Dermis blood vessel endothelial cell (primary cell): ENCODE data around the gene ARHGAP26. TPM values are rescaled to one million over a fixed set of nuclear protein-coding genes. Genes with fewer than 3 reads are reported as not detected.
"Not testable (repeated sequence)": the region's sequence is repeated elsewhere in the genome, so short reads cannot be mapped to it uniquely, and the experiment has no call there.

Experiments
- DNase-seq: peaks from one replicate; pipeline ENCODE4 v3.0.0; 2010
- total RNA-seq: library from RNA; depleted of rRNA; stranded (reverse); fragments of >200 nt; gene quantifications from 2 replicates; pipeline ENCODE4 v1.2.3, GENCODE V29; 2014

ARHGAP26 gene
- total RNA-seq, 1 donor from 2014 or later, result 51.7 TPM

GRCh38 chr5:142965258-142966120 is 195.3 kb downstream of the ARHGAP26 start:
- DNase-seq, result peak; percentile 22

DNA sequence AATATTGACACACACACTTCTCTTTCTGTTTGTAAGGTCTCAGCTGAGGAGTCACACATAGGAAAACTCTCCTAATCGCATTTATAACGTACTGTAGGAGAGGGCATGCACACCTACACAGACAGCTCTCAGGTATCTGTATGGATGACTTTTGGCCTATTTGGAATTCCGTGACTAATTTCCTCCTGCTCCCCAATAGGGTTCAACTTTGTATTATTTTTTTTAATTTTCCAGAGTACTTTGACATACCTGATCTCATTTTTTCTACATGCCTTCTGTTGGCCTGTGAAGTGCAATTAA is 195.9 kb downstream of the ARHGAP26 start:
- DNase-seq, result no peak

GRCh38 chr5:142969186-142969585 is 199.0 kb downstream of the ARHGAP26 start:
- DNase-seq, result no peak

- no peak for DNase-seq
Observed at GRCh38 chr5:142969624-142970439, 199.7 kb downstream of the ARHGAP26 start.

- DNase-seq, result no peak
Observed at GRCh38 chr5:142970440-142971030, 200.4 kb downstream of the ARHGAP26 start.

DNA sequence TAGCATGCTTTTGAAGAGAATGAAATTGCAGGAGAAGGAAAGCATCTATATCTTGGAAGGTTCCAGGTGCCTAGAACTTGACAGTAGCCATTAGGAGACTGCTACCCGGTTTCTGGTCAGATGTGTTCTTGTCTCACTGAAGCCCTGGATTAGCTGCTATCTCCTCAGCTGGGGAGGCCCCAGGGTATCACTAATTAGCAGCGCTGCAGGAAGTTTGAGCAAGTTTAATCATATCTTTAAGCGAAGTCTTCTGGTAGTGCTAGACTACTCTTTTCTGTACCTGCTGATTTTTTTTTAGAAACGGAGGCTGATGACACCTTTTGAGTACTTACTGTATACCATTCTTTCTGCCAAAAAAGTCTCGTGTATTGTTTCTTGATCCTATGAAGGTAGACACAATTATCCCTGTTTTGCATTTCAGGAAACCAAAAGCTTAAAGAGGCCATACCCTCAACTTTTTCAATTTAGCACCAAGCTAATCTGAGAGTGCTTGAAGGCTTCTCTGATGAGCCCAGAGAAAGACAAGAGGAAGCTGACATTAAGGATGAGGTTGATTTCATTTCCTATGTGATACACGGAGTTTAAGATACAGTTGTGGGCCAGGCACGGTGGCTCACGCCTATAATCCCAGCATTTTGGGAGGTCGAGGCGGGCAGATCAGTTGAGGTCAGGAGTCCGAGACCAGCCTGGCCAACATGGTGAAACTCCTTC is 201.3 kb downstream of the ARHGAP26 start:
- no peak for DNase-seq

DNA sequence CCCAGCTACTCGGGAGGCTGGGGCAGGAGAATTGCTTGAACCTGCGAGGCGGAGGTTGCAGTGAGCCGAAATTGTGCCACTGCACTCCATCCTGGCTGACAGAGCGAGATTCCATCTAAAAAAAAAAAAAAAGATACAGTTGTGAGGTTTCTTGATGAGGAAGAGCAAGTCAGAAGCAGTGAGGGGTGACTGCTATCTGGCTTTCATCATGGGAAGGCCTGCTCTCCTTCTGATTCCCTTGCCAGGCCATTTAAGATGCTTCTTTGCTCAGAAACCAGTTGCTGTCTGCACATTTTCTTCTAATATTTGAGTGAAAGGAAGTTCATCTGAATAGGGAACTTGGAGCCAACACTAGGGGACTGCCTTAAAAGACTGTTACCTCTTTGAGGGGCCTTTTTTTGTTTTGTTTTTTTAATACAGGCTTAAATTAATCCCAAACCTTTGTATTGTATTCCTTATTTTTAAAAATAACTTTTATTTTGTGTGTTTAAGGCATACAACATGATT is 201.9 kb downstream of the ARHGAP26 start:
- DNase-seq, result no peak

DNA sequence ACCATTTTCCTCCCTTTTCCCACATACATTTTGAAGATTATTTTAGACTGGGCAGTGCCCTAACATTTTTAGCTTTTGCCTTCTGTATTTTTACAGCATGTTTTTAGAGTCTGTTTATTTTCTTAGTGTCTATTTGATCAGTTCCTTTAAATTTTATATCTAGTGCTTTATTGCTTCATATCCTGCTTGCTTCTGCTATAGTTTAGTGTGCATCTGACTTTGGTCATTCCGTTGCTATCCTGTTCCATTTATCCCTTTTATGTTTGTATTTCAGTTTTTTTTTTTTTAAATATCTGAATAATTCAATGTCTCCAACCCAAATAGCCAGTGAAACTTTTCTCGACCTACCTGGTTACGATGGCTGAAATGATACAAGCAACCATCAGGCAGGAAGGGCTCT is 203.8 kb downstream of the ARHGAP26 start:
- DNase-seq, result no peak

- DNase-seq, result no peak
Observed at GRCh38 chr5:142974409-142974808, 204.2 kb downstream of the ARHGAP26 start.

- DNase-seq, result no peak
Observed at GRCh38 chr5:142976861-142977260, 206.7 kb downstream of the ARHGAP26 start.

GRCh38 chr5:142977363-142978051 is 207.3 kb downstream of the ARHGAP26 start:
- peak; percentile 68 for DNase-seq

- no peak for DNase-seq
Observed at GRCh38 chr5:142978252-142978651, 208.1 kb downstream of the ARHGAP26 start.

- DNase-seq, result peak; percentile 51
Observed at GRCh38 chr5:142978726-142979125, 208.5 kb downstream of the ARHGAP26 start.

GRCh38 chr5:142979636-142980035 is 209.5 kb downstream of the ARHGAP26 start:
- DNase-seq, result peak; percentile 26

DNA sequence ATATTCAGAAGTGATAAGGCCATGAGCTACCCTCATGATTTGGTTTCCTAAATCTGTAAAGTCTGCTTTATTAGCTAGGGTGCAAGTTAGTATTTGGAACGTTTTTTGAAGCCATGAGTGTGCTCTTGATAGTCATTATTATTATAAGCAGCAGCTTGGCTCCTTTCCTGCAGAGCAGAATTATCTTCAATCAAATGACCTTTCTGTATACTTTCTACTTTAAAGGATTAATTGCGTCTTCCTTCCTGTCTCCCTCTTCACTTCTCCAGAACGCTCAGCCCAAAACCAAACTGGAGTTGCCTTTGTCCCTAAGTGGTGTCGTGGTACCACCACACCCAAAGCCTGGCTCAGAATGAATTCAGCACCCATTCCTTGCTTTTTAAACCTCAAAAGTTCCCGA is 211.3 kb downstream of the ARHGAP26 start:
- no peak for DNase-seq

DNA sequence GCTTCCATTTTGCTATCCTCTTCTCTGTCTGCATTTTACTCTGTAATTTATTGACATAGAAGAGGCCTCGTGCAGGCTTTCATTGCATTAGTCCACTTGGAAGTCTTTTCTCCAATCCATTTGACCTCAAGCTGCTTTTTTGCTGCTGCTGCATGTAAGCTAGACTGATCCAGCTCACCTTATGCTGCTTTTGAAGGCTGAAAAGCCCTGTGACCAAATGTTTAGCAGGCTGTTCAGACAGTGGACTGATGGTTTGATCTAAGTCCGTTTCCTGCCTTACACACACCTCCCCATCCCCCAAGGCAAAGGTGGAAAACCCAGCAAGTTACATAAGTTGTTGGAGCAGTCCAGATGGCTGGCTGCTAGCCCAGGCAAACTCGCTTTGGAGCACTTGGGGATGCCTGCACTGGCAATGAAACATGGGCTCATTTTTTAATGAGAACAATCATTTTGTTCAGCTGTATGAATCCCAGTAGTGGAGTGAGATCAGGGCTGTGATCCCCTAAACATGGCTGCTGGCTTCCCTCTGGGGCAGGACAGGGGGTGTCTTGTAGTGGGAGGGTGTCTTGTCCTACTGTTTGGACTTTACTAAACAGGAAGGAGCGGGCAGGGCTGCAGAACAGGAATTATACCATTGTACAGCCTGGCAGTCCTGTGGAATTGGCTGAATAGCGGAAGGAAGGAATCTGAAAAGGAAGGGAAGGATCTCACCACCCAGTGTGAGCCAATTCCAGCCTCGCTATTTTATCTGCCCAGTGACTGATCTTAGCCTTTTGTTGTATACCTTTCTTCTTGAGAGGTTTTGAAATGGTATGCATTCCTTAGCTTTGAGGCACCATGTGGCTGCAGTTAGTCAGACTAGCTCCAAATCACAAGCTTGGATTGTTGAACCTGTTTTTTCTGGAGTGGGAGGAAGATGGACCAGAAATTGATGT is 212.0 kb downstream of the ARHGAP26 start:
- peak; percentile 72 for DNase-seq

GRCh38 chr5:142982821-142983200 is 212.6 kb downstream of the ARHGAP26 start:
- peak; percentile 51 for DNase-seq

- peak; percentile 19 for DNase-seq
Observed at GRCh38 chr5:142984011-142984410, 213.8 kb downstream of the ARHGAP26 start.

GRCh38 chr5:142984525-142984924 is 214.3 kb downstream of the ARHGAP26 start:
- DNase-seq, result no peak

- not testable (repeated sequence) for DNase-seq
Observed at GRCh38 chr5:142989270-142989669, 219.1 kb downstream of the ARHGAP26 start.

GRCh38 chr5:142990073-142990472 is 219.9 kb downstream of the ARHGAP26 start:
- DNase-seq, result not testable (repeated sequence)
